ENCODE results near the gene OR2T4.

OR2T4 gene

DNA sequence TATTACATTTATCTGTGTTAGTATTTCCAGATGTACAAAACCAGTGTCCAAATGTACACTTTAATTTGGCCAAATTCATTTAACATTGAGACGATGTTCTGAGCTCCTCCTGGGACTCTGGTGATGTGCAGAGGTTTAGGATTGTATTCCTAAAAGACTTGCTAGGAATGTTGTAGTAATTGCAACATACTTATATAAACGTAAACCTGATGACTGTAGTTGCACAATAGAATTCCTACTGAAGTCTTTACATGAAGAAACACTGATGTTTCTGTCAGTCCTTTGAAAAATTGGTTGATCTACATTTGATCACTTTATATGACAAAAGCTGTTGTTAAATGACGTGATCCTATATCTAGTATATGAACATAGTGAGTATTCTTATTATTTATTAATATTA is 18.0 kb upstream of the OR2T4 start:
- no peaks in the 10 kb centered on the region for H3F3A ChIP-seq (ENCODE audit: insufficient read depth, low read length)
- no peaks in the 10 kb centered on the region for H3K27me3 ChIP-seq (ENCODE audit: insufficient read depth, low read length)
- no peak overlapping the region for H2AFZ ChIP-seq (ENCODE audit: low read length)
- no peak overlapping the region for H3K27ac ChIP-seq (ENCODE audit: low read depth, low read length, poor library complexity, severe bottlenecking)
- no peaks in the 10 kb centered on the region for H3K36me3 ChIP-seq (ENCODE audit: insufficient read depth, low read length)
- H3K9ac ChIP-seq (ENCODE audit: low read length), result no peak overlapping the region
- no peaks in the 10 kb centered on the region for H3K4me1 ChIP-seq (ENCODE audit: insufficient read depth, low read length, severe bottlenecking)
- H3K4me2 ChIP-seq (ENCODE audit: low read length), result no peak overlapping the region
- H3K79me2 ChIP-seq (ENCODE audit: insufficient read depth, low read length), result no peaks in the 10 kb centered on the region
- no peaks in the 10 kb centered on the region for H4K20me1 ChIP-seq (ENCODE audit: insufficient read depth, low read length)
- no peaks in the 10 kb centered on the region for H3K9me3 ChIP-seq (ENCODE audit: low read length)
- no peak overlapping the region for H3K4me3 ChIP-seq (ENCODE audit: low read depth, low read length, poor library complexity, severe bottlenecking)
- no peaks in the 10 kb centered on the region for H3K9me2 ChIP-seq (ENCODE audit: low read depth, low read length)
- TF ChIP-seq EZH2 (IDR thresholded peaks at IDR 0.05; ENCODE audit: borderline replicate concordance, low read length), result no peak
- TF ChIP-seq, protein P1, sequence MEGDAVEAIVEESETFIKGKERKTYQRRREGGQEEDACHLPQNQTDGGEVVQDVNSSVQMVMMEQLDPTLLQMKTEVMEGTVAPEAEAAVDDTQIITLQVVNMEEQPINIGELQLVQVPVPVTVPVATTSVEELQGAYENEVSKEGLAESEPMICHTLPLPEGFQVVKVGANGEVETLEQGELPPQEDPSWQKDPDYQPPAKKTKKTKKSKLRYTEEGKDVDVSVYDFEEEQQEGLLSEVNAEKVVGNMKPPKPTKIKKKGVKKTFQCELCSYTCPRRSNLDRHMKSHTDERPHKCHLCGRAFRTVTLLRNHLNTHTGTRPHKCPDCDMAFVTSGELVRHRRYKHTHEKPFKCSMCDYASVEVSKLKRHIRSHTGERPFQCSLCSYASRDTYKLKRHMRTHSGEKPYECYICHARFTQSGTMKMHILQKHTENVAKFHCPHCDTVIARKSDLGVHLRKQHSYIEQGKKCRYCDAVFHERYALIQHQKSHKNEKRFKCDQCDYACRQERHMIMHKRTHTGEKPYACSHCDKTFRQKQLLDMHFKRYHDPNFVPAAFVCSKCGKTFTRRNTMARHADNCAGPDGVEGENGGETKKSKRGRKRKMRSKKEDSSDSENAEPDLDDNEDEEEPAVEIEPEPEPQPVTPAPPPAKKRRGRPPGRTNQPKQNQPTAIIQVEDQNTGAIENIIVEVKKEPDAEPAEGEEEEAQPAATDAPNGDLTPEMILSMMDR (IDR thresholded peaks at IDR 0.05; ENCODE audit: low read length), result no peak

DNA sequence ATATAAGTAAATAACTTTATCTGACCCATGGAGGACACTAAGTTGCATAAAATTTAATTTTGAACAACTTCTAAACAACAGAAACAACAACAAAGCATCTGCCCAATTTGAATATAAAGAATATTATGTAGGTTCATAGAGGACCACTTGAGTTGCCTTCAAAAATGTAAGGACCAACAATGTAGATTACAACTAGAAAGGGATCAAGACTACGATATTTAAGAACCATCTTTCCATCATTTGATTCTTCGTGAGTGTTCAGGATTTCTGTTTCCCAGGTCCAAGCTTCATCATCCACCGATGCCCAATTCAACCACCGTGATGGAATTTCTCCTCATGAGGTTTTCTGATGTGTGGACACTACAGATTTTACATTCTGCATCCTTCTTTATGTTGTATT is 13.0 kb upstream of the OR2T4 start, which contains the start of gene OR14C36:
TSS of gene OR14C36 (plus strand) at position 301 of the 400 bp plus-strand sequence. CDS start at position 301, 0 bp downstream.
- Histone ChIP-seq H3K4me1 (ENCODE audit: insufficient read depth, low read length, severe bottlenecking) (no peaks in the 10 kb centered on the region), H3K4me3 (ENCODE audit: low read depth, low read length, poor library complexity, severe bottlenecking) (no peak within 1 kb of the TSS), H3K36me3 (ENCODE audit: insufficient read depth, low read length) (no peaks in the 10 kb centered on the region), H3F3A (ENCODE audit: insufficient read depth, low read length) (no peaks in the 10 kb centered on the region), H2AFZ (ENCODE audit: low read length) (no peak within 1 kb of the TSS), H3K27ac (ENCODE audit: low read depth, low read length, poor library complexity, severe bottlenecking) (no peak within 1 kb of the TSS), H3K9me2 (ENCODE audit: low read depth, low read length) (no peaks in the 10 kb centered on the region), H3K79me2 (ENCODE audit: insufficient read depth, low read length) (no peaks in the 10 kb centered on the region), H3K9ac (ENCODE audit: low read length) (no peak within 1 kb of the TSS), H3K27me3 (ENCODE audit: insufficient read depth, low read length) (no peaks in the 10 kb centered on the region), H4K20me1 (ENCODE audit: insufficient read depth, low read length) (no peaks in the 10 kb centered on the region), H3K4me2 (ENCODE audit: low read length) (no peak within 1 kb of the TSS), H3K9me3 (ENCODE audit: low read length) (no peaks in the 10 kb centered on the region)
- TF ChIP-seq, protein P1 (IDR thresholded peaks at IDR 0.05; ENCODE audit: low read length), result no peak
- no peak for TF ChIP-seq EZH2 (IDR thresholded peaks at IDR 0.05; ENCODE audit: borderline replicate concordance, low read length)

DNA sequence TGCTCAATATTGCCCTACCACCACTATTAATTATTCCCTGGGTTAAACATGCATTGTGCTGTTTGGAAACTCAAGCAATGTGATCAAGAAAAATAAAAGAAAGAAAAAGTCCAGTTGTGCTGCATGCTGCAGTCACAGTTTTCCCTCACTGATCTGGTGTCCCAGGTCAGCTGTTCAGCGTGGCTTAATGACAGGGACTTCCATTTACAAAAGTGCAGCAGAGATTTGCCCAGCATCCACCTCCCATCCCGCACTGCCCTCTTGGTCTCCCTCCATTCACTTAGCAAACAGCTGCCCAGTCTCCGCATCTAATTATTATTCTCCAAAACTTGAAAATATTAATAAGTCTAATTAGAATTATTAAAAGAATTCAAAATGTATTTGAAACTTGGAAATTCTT is 2.0 kb upstream of the OR2T4 start:
- H2AFZ ChIP-seq (ENCODE audit: low read length), result no peak overlapping the region
- no peaks in the 10 kb centered on the region for H3K4me1 ChIP-seq (ENCODE audit: insufficient read depth, low read length, severe bottlenecking)
- TF ChIP-seq, protein P1 (IDR thresholded peaks at IDR 0.05; ENCODE audit: low read length), result no peak
- no peak for TF ChIP-seq EZH2 (IDR thresholded peaks at IDR 0.05; ENCODE audit: borderline replicate concordance, low read length)
- H3K36me3 ChIP-seq (ENCODE audit: insufficient read depth, low read length), result no peaks in the 10 kb centered on the region
- no peaks in the 10 kb centered on the region for H3K9me2 ChIP-seq (ENCODE audit: low read depth, low read length)
- H3K4me2 ChIP-seq (ENCODE audit: low read length), result no peak overlapping the region
- H3K79me2 ChIP-seq (ENCODE audit: insufficient read depth, low read length), result no peaks in the 10 kb centered on the region
- H3K4me3 ChIP-seq (ENCODE audit: low read depth, low read length, poor library complexity, severe bottlenecking), result no peak overlapping the region
- H3K9ac ChIP-seq (ENCODE audit: low read length), result no peak overlapping the region
- H3K27ac ChIP-seq (ENCODE audit: low read depth, low read length, poor library complexity, severe bottlenecking), result no peak overlapping the region
- H4K20me1 ChIP-seq (ENCODE audit: insufficient read depth, low read length), result no peaks in the 10 kb centered on the region
- H3K9me3 ChIP-seq (ENCODE audit: low read length), result no peaks in the 10 kb centered on the region
- H3K27me3 ChIP-seq (ENCODE audit: insufficient read depth, low read length), result no peaks in the 10 kb centered on the region
- H3F3A ChIP-seq (ENCODE audit: insufficient read depth, low read length), result no peaks in the 10 kb centered on the region

Measured in OCI-LY1 (cell line).